ENCODE results near the gene ESRRA.

Gene ESRRA

DNA sequence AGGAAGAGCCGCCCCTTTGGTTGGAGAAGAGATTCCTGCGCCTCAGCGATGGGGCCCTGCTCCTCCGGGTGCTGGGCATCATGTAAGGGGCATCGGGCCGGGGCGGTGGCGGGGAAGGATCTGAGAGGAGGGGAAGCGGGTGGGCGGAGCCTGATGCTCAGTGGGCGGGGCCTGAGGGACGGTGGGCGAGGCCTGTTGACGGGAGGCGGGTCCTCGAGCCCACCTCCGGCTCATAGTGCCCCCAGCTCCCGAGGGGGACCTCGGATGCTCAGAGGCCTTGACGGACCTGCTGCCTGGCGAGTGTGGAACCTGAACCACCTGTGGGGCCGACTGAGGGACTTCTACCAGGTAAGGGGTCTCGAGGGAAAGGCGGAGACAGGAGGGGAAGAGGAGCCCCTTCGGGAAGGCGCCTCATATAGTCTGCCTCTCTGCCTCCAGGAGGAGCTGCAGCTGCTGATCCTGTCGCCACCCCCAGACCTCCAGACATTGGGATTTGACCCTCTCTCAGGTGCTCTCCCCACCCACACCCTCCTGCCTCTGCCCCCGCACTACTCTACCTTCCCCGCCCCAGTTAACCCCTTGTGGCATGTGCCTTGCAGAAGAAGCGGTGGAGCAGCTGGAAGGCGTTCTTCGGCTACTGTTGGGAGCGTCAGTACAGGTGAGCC, 35.5 kb downstream of the ESRRA start:
- H3K9me3 Mint-ChIP-seq = no peaks in the 10 kb centered on the region
- H3K27me3 Mint-ChIP-seq = no peaks in the 10 kb centered on the region
- peaks cover 38% of the 10 kb centered on the region for H3K36me3 Mint-ChIP-seq
- peak; percentile 77 for ATAC-seq
- peaks cover 58% of the 10 kb centered on the region for H3K4me1 Mint-ChIP-seq
- H3K4me3 Mint-ChIP-seq = peak overlapping the region; percentile 91
- H3K27ac Mint-ChIP-seq = peak overlapping the region; percentile 91

DNA sequence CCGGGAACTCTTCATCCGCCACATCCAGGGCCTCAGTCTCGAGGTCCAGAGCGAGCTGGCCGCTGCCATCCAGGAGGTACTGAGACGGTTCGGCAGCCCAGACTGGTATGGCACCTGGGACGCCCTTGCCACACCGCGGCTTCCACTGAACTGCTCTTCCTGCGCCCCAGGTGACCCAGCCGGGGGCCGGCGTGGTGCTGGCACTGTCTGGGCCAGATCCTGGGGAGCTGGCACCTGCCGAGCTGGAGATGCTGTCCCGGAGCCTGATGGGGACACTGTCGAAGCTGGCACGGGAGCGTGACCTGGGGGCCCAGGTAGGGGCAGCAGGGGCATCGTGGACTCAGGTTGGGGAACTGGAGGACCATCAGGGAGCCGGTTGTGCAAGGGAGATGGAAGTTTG, 36.1 kb downstream of the ESRRA start:
- H3K36me3 Mint-ChIP-seq = peaks cover 42% of the 10 kb centered on the region
- ATAC-seq = no peak
- peak overlapping the region; percentile 91 for H3K4me3 Mint-ChIP-seq
- H3K27ac Mint-ChIP-seq = peak overlapping the region; percentile 91
- peaks cover 55% of the 10 kb centered on the region for H3K4me1 Mint-ChIP-seq
- no peaks in the 10 kb centered on the region for H3K27me3 Mint-ChIP-seq
- H3K9me3 Mint-ChIP-seq = no peaks in the 10 kb centered on the region

- Mint-ChIP-seq H3K27ac (peak overlapping the region; percentile 91), H3K27me3 (no peaks in the 10 kb centered on the region), H3K36me3 (peaks cover 49% of the 10 kb centered on the region), H3K9me3 (no peaks in the 10 kb centered on the region), H3K4me1 (peaks cover 51% of the 10 kb centered on the region), H3K4me3 (peak overlapping the region; percentile 46)
- peak; percentile 74 for ATAC-seq
These were observed 36.8 kb downstream of the ESRRA start for GRCh38 chr11:64341851-64342791.

- Mint-ChIP-seq H3K9me3 (no peaks in the 10 kb centered on the region), H3K4me1 (peaks cover 51% of the 10 kb centered on the region), H3K27me3 (no peaks in the 10 kb centered on the region), H3K36me3 (peaks cover 54% of the 10 kb centered on the region), H3K27ac (peak overlapping the region; percentile 91), H3K4me3 (no peak overlapping the region)
- ATAC-seq = no peak
These were observed 37.8 kb downstream of the ESRRA start for GRCh38 chr11:64342869-64343745.

- peaks cover 48% of the 10 kb centered on the region for H3K4me1 Mint-ChIP-seq
- no peaks in the 10 kb centered on the region for H3K27me3 Mint-ChIP-seq
- peaks cover 57% of the 10 kb centered on the region for H3K36me3 Mint-ChIP-seq
- peak overlapping the region; percentile 17 for H3K27ac Mint-ChIP-seq
- no peak overlapping the region for H3K4me3 Mint-ChIP-seq
- ATAC-seq = no peak
- no peaks in the 10 kb centered on the region for H3K9me3 Mint-ChIP-seq
These were observed 38.6 kb downstream of the ESRRA start for GRCh38 chr11:64343767-64344559.

GRCh38 chr11:64344787-64345186, 39.5 kb downstream of the ESRRA start:
- H3K36me3 Mint-ChIP-seq = peaks cover 64% of the 10 kb centered on the region
- no peaks in the 10 kb centered on the region for H3K9me3 Mint-ChIP-seq
- no peak overlapping the region for H3K4me3 Mint-ChIP-seq
- ATAC-seq = no peak
- no peak overlapping the region for H3K27ac Mint-ChIP-seq
- H3K27me3 Mint-ChIP-seq = no peaks in the 10 kb centered on the region
- peaks cover 40% of the 10 kb centered on the region for H3K4me1 Mint-ChIP-seq

- no peak for ATAC-seq
- no peaks in the 10 kb centered on the region for H3K9me3 Mint-ChIP-seq
- no peaks in the 10 kb centered on the region for H3K27me3 Mint-ChIP-seq
- H3K27ac Mint-ChIP-seq = no peak overlapping the region
- peaks cover 63% of the 10 kb centered on the region for H3K36me3 Mint-ChIP-seq
- peaks cover 32% of the 10 kb centered on the region for H3K4me1 Mint-ChIP-seq
- H3K4me3 Mint-ChIP-seq = no peak overlapping the region
These were observed 42.0 kb downstream of the ESRRA start for GRCh38 chr11:64347193-64347867.

DNA sequence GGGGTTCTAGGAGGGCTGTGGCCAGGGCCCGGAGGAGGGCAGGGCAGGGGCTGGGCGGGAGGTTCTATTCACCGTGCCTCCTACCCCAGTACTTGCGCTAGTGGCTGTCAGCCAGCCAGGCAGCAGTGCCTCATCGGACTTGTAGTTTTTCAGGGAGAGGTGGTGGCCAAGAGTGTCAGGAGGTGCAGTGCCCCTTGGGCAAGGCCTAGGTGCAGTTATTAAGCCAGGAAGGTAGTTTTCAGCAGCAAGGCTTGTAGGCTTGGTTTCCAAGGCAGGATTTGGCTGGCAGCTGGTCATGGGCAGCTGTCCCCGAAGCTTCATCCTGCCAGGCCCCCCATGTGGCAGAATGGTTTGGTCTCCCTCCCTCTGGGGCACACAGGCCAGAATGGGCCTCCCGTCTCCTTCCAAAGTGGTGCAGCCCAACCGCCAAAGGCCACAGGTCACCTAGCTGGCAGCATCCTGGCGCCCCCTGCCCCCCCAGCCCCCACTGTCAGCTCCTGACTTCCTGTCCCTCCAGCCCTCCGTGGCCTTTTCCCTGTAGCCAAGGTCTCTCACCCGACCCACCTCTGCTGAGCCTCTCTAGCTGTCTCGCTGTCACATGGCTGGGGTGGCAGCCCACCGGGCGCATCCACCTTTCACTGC, 43.2 kb downstream of the ESRRA start:
- H3K4me3 Mint-ChIP-seq = no peak overlapping the region
- no peaks in the 10 kb centered on the region for H3K27me3 Mint-ChIP-seq
- peaks cover 26% of the 10 kb centered on the region for H3K4me1 Mint-ChIP-seq

GRCh38 chr11:64349025-64349387, 43.7 kb downstream of the ESRRA start:
- no peak overlapping the region for H3K27ac Mint-ChIP-seq
- H3K9me3 Mint-ChIP-seq = no peaks in the 10 kb centered on the region
- no peaks in the 10 kb centered on the region for H3K27me3 Mint-ChIP-seq
- H3K36me3 Mint-ChIP-seq = peaks cover 60% of the 10 kb centered on the region
- no peak for ATAC-seq
- no peak overlapping the region for H3K4me3 Mint-ChIP-seq
- H3K4me1 Mint-ChIP-seq = peaks cover 26% of the 10 kb centered on the region

More for the DNA sequence above, 43.2 kb downstream of the ESRRA start:
- no peak overlapping the region for H3K27ac Mint-ChIP-seq
- ATAC-seq = no peak
- H3K36me3 Mint-ChIP-seq = peaks cover 62% of the 10 kb centered on the region
- H3K9me3 Mint-ChIP-seq = no peaks in the 10 kb centered on the region

- Mint-ChIP-seq H3K36me3 (peaks cover 56% of the 10 kb centered on the region), H3K4me1 (peaks cover 26% of the 10 kb centered on the region), H3K9me3 (no peaks in the 10 kb centered on the region), H3K27me3 (no peaks in the 10 kb centered on the region), H3K27ac (peak overlapping the region; percentile 20), H3K4me3 (no peak overlapping the region)
- no peak for ATAC-seq
These were observed 44.1 kb downstream of the ESRRA start for GRCh38 chr11:64349404-64349803.

- no peaks in the 10 kb centered on the region for H3K27me3 Mint-ChIP-seq
- peak overlapping the region; percentile 55 for H3K27ac Mint-ChIP-seq
- no peak overlapping the region for H3K4me3 Mint-ChIP-seq
- peaks cover 40% of the 10 kb centered on the region for H3K36me3 Mint-ChIP-seq
- peaks cover 26% of the 10 kb centered on the region for H3K4me1 Mint-ChIP-seq
- H3K9me3 Mint-ChIP-seq = no peaks in the 10 kb centered on the region
- peak; percentile 47 for ATAC-seq
These were observed 45.9 kb downstream of the ESRRA start for GRCh38 chr11:64351136-64351631.

DNA sequence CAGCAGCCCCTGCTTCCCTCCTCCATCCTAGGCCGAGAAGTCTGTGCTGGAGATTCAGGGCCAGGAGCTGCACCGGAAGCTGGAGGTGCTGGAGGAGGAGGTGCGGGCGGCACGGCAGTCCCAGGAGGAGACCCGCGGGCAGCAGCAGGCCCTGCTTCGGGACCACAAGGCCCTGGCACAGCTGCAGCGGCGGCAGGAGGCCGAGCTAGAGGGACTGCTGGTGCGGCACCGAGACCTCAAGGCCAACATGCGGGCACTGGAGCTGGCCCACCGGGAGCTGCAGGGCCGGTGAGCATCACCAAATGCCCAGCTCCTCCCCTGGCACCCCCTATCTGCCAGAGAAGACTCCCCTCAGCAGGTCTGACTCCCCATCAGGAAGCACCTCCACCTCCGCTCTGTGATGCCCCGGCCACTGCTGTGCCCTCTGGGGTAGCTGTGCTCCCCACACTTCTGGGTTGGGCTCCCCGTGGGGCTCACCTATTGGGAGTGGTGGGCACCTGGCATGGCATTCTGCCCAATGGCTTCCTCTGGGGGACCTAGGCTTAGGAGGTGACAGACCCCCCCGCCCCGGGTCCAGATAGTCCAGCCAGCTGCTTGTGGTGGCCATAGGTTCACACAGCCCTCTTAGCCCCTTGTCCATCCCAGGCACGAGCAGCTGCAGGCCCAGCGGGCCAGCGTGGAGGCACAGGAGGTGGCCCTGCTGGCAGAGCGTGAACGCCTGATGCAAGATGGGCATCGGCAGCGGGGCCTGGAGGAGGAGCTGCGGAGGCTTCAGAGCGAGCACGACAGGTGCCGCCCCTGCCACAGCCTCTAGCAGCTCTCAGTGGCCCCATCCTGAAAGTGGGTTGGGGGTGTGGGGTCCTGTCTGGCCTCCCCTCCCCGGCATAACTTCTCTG, 47.0 kb downstream of the ESRRA start:
- Mint-ChIP-seq H3K9me3 (no peaks in the 10 kb centered on the region), H3K4me3 (no peak overlapping the region), H3K27me3 (no peaks in the 10 kb centered on the region), H3K36me3 (peaks cover 37% of the 10 kb centered on the region), H3K27ac (no peak overlapping the region), H3K4me1 (peaks cover 33% of the 10 kb centered on the region)
- ATAC-seq = no peak

Measured in stimulated activated memory B cell treated with anti-CD40 and anti-IgM and Interleukin-4, amounts not matched to agents 10 μg/mL and 1 μg/mL and 100 μg/mL, for 72 hours (primary cell).